ENCODE measurements around the gene FAF1.

Gene FAF1

GRCh38 chr1:50564417-50564816 lies 395.6 kb downstream of the FAF1 start:
- no peaks in the 10 kb centered on the region for H3K4me1 ChIP-seq (ENCODE audit: control insufficient read depth in 1 of 2, insufficient read depth in 2 of 2, low read length in 2 of 2)
- H3K9ac ChIP-seq (ENCODE audit: low read length) = no peak overlapping the region
- H3K27ac ChIP-seq (ENCODE audit: low read depth, low read length) = no peak overlapping the region
- H2BK12ac ChIP-seq (ENCODE audit: low read length) = no peak overlapping the region
- no peak overlapping the region for H4K8ac ChIP-seq (ENCODE audit: low read depth, low read length)
- H3K18ac ChIP-seq (ENCODE audit: low read length) = no peak overlapping the region
- H3K79me2 ChIP-seq (ENCODE audit: control insufficient read depth, insufficient read depth, low read length, poor library complexity) = no peaks in the 10 kb centered on the region
- no peaks in the 10 kb centered on the region for H3K9me3 ChIP-seq (ENCODE audit: insufficient read depth, low read depth, low read length)
- no peak overlapping the region for H3K23ac ChIP-seq (ENCODE audit: low read length)
- no peak overlapping the region for H2AFZ ChIP-seq (ENCODE audit: insufficient read depth, low read length, poor library complexity)
- H3K4me3 ChIP-seq (ENCODE audit: low read depth, low read length) = no peak overlapping the region
- no peak overlapping the region for H4K12ac ChIP-seq (ENCODE audit: low read depth, low read length)
- H3K36me3 ChIP-seq (ENCODE audit: control insufficient read depth in 1 of 2, insufficient read depth in 2 of 2, low read length in 2 of 2) = no peaks in the 10 kb centered on the region
- H3K14ac ChIP-seq (ENCODE audit: low read length) = no peak overlapping the region
- no peak overlapping the region for H3K4ac ChIP-seq (ENCODE audit: low read depth, low read length)
- no peak overlapping the region for H2AK5ac ChIP-seq (ENCODE audit: low read length)
- H2BK120ac ChIP-seq (ENCODE audit: insufficient read depth, low read length, poor library complexity) = no peak overlapping the region
- H3K79me1 ChIP-seq (ENCODE audit: low read length) = no peaks in the 10 kb centered on the region
- H3K27me3 ChIP-seq (ENCODE audit: insufficient read depth, low read length) = no peaks in the 10 kb centered on the region
- no CpG with 5 or more reads among the region's 1 CpG for WGBS (ENCODE audit: extremely low coverage, insufficient coverage, insufficient read length)
- H4K91ac ChIP-seq (ENCODE audit: low read depth, low read length) = no peak overlapping the region
- H3K4me2 ChIP-seq (ENCODE audit: low read length) = no peak overlapping the region
- DNase-seq = no peak
- no peak overlapping the region for H2BK5ac ChIP-seq (ENCODE audit: low read depth, low read length, poor library complexity)

GRCh38 chr1:50562106-50562505 lies 398.0 kb downstream of the FAF1 start:
- Histone ChIP-seq H2BK120ac (ENCODE audit: insufficient read depth, low read length, poor library complexity) (no peak overlapping the region), H3K36me3 (ENCODE audit: control insufficient read depth in 1 of 2, insufficient read depth in 2 of 2, low read length in 2 of 2) (no peaks in the 10 kb centered on the region), H3K9ac (ENCODE audit: low read length) (no peak overlapping the region), H3K27ac (ENCODE audit: low read depth, low read length) (no peak overlapping the region), H3K14ac (ENCODE audit: low read length) (no peak overlapping the region), H3K27me3 (ENCODE audit: insufficient read depth, low read length) (no peaks in the 10 kb centered on the region), H3K9me3 (ENCODE audit: insufficient read depth, low read depth, low read length) (no peaks in the 10 kb centered on the region), H3K79me2 (ENCODE audit: control insufficient read depth, insufficient read depth, low read length, poor library complexity) (no peaks in the 10 kb centered on the region), H4K8ac (ENCODE audit: low read depth, low read length) (no peak overlapping the region), H4K91ac (ENCODE audit: low read depth, low read length) (no peak overlapping the region), H2AK5ac (ENCODE audit: low read length) (no peak overlapping the region), H2BK5ac (ENCODE audit: low read depth, low read length, poor library complexity) (no peak overlapping the region), H4K12ac (ENCODE audit: low read depth, low read length) (no peak overlapping the region), H2BK12ac (ENCODE audit: low read length) (no peak overlapping the region), H3K4me2 (ENCODE audit: low read length) (no peak overlapping the region), H3K4me1 (ENCODE audit: control insufficient read depth in 1 of 2, insufficient read depth in 2 of 2, low read length in 2 of 2) (no peaks in the 10 kb centered on the region), H3K23ac (ENCODE audit: low read length) (no peak overlapping the region), H3K4ac (ENCODE audit: low read depth, low read length) (no peak overlapping the region), H3K79me1 (ENCODE audit: low read length) (no peaks in the 10 kb centered on the region), H2AFZ (ENCODE audit: insufficient read depth, low read length, poor library complexity) (no peak overlapping the region), H3K18ac (ENCODE audit: low read length) (no peak overlapping the region), H3K4me3 (ENCODE audit: low read depth, low read length) (no peak overlapping the region)
- no peak for DNase-seq
- no CpG with 5 or more reads among the region's 1 CpG for WGBS (ENCODE audit: extremely low coverage, insufficient coverage, insufficient read length)

- Histone ChIP-seq H3K4me3 (ENCODE audit: low read depth, low read length) (no peak overlapping the region), H2BK12ac (ENCODE audit: low read length) (no peak overlapping the region), H3K23ac (ENCODE audit: low read length) (no peak overlapping the region), H3K36me3 (ENCODE audit: control insufficient read depth in 1 of 2, insufficient read depth in 2 of 2, low read length in 2 of 2) (peaks cover 0 to 2% of the 10 kb centered on the region in 2 experiments), H3K27me3 (ENCODE audit: insufficient read depth, low read length) (no peaks in the 10 kb centered on the region), H2BK120ac (ENCODE audit: insufficient read depth, low read length, poor library complexity) (no peak overlapping the region), H3K79me2 (ENCODE audit: control insufficient read depth, insufficient read depth, low read length, poor library complexity) (no peaks in the 10 kb centered on the region), H3K4me1 (ENCODE audit: control insufficient read depth in 1 of 2, insufficient read depth in 2 of 2, low read length in 2 of 2) (no peaks in the 10 kb centered on the region), H2AK5ac (ENCODE audit: low read length) (no peak overlapping the region), H3K79me1 (ENCODE audit: low read length) (no peaks in the 10 kb centered on the region), H3K9ac (ENCODE audit: low read length) (no peak overlapping the region), H3K14ac (ENCODE audit: low read length) (no peak overlapping the region), H2AFZ (ENCODE audit: insufficient read depth, low read length, poor library complexity) (no peak overlapping the region), H3K9me3 (ENCODE audit: insufficient read depth, low read depth, low read length) (no peaks in the 10 kb centered on the region), H3K18ac (ENCODE audit: low read length) (no peak overlapping the region), H3K4ac (ENCODE audit: low read depth, low read length) (no peak overlapping the region), H4K8ac (ENCODE audit: low read depth, low read length) (no peak overlapping the region), H4K91ac (ENCODE audit: low read depth, low read length) (no peak overlapping the region), H3K27ac (ENCODE audit: low read depth, low read length) (no peak overlapping the region), H2BK5ac (ENCODE audit: low read depth, low read length, poor library complexity) (no peak overlapping the region), H3K4me2 (ENCODE audit: low read length) (no peak overlapping the region), H4K12ac (ENCODE audit: low read depth, low read length) (no peak overlapping the region)
- no CpG with 5 or more reads among the region's 3 CpGs for WGBS (ENCODE audit: extremely low coverage, insufficient coverage, insufficient read length)
- DNase-seq = no peak
These were observed 400.6 kb downstream of the FAF1 start for GRCh38 chr1:50559421-50559820.

GRCh38 chr1:50553921-50554320 lies 406.1 kb downstream of the FAF1 start:
- Histone ChIP-seq H2BK12ac (ENCODE audit: low read length) (no peak overlapping the region), H3K27ac (ENCODE audit: low read depth, low read length) (no peak overlapping the region), H3K4me3 (ENCODE audit: low read depth, low read length) (no peak overlapping the region), H3K14ac (ENCODE audit: low read length) (no peak overlapping the region), H3K4me2 (ENCODE audit: low read length) (no peak overlapping the region), H3K79me1 (ENCODE audit: low read length) (no peaks in the 10 kb centered on the region), H2BK120ac (ENCODE audit: insufficient read depth, low read length, poor library complexity) (no peak overlapping the region), H2BK5ac (ENCODE audit: low read depth, low read length, poor library complexity) (no peak overlapping the region), H3K27me3 (ENCODE audit: insufficient read depth, low read length) (no peaks in the 10 kb centered on the region), H3K23ac (ENCODE audit: low read length) (no peak overlapping the region), H4K8ac (ENCODE audit: low read depth, low read length) (no peak overlapping the region), H3K9me3 (ENCODE audit: insufficient read depth, low read depth, low read length) (no peaks in the 10 kb centered on the region), H3K4ac (ENCODE audit: low read depth, low read length) (no peak overlapping the region), H2AK5ac (ENCODE audit: low read length) (no peak overlapping the region), H4K12ac (ENCODE audit: low read depth, low read length) (no peak overlapping the region), H3K79me2 (ENCODE audit: control insufficient read depth, insufficient read depth, low read length, poor library complexity) (no peaks in the 10 kb centered on the region), H3K36me3 (ENCODE audit: control insufficient read depth in 1 of 2, insufficient read depth in 2 of 2, low read length in 2 of 2) (peaks cover 0 to 2% of the 10 kb centered on the region in 2 experiments), H3K9ac (ENCODE audit: low read length) (no peak overlapping the region), H3K18ac (ENCODE audit: low read length) (no peak overlapping the region), H2AFZ (ENCODE audit: insufficient read depth, low read length, poor library complexity) (no peak overlapping the region), H4K91ac (ENCODE audit: low read depth, low read length) (no peak overlapping the region), H3K4me1 (ENCODE audit: control insufficient read depth in 1 of 2, insufficient read depth in 2 of 2, low read length in 2 of 2) (no peaks in the 10 kb centered on the region)
- no CpG with 5 or more reads among the region's 2 CpGs for WGBS (ENCODE audit: extremely low coverage, insufficient coverage, insufficient read length)
- DNase-seq = no peak
